NAMALWA (cell line): Measurements from ENCODE around the gene CD93.

Experiments used
- DNase-seq: peaks from one replicate; pipeline ENCODE4 v3.0.0-alpha.2; 2015; ENCODE audit warnings: low spot score

Gene CD93, protein sequence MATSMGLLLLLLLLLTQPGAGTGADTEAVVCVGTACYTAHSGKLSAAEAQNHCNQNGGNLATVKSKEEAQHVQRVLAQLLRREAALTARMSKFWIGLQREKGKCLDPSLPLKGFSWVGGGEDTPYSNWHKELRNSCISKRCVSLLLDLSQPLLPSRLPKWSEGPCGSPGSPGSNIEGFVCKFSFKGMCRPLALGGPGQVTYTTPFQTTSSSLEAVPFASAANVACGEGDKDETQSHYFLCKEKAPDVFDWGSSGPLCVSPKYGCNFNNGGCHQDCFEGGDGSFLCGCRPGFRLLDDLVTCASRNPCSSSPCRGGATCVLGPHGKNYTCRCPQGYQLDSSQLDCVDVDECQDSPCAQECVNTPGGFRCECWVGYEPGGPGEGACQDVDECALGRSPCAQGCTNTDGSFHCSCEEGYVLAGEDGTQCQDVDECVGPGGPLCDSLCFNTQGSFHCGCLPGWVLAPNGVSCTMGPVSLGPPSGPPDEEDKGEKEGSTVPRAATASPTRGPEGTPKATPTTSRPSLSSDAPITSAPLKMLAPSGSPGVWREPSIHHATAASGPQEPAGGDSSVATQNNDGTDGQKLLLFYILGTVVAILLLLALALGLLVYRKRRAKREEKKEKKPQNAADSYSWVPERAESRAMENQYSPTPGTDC

DNA sequence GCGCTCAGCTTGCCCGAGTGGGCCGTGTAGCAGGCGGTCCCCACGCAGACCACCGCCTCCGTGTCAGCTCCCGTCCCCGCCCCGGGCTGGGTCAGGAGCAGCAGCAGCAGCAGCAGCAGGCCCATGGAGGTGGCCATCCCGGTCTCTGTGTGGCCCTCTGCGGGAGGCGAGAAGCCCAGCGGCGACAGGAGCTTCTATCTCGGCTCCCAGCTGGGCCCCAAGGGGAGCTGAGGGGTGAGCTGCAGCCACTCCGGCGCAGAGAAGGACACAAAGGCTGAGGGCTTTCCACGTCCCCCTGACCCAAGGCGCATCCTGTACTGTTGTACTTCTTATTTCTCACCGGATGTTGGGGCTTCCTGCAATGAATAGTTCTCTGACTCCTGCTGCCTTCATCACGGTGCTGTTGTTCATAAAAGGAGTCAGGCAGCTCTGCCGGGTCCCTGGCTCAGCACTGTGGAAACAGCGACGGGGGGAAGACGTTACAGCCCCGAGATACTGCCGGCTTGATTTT, at the start of gene CD93:
Gene CD93, minus strand, starts transcription at position 269 of the 511 bp plus-strand sequence. Its CDS starts 132 bp downstream, at position 137.
- no peak for DNase-seq

DNA sequence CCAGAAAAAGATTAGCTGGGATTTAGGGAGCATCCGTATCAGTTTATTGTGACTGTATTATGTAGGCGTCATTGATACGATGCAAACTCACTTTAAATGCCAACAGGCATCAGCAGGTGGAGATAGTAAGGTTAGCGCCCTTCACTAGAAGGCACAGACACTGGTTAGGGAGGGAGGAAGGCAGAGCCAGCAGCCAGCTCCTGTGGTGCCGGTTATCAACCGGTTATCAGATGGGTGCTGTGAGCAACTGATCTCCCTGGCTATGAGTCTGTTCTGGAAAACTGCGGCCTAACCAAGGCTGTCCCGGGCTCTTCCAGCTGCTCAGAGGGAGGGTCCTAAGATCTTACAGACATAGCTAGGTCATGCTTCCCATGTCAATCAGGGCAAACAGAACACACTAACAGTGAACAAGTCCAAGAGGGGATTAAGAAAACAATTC, 47.5 kb upstream of the CD93 start:
- DNase-seq, result no peak

DNA sequence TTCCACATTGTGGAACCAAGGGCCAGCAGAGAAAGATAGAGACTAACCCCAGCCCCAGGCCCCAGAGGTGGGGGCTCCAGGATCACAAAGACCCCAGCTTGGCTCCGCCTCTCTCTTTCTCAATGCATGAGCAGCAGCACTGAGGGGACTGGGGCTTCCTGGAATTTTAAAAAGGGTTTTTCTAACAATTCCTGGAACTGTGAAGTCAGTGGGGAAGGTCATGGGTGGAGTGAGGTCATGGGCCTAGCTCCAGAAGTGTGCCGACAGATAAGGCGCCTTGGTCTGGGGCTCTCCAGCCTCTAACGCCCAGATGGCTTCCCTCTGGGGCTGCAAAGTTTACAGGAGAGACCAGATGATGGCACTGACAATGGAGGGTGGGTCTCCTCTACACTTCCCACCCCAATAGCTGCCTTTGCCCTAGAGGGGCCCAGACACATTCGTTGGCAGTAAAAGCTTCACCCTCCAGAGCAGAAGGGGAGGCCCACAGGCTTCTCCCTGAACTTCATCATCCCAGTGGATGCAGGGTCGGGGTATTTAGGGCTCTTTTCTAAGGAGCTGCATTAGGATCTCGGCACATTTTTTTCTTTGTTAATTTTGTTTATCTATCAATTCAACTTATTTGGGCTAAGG, 46.9 kb upstream of the CD93 start:
- DNase-seq, result no peak

DNA sequence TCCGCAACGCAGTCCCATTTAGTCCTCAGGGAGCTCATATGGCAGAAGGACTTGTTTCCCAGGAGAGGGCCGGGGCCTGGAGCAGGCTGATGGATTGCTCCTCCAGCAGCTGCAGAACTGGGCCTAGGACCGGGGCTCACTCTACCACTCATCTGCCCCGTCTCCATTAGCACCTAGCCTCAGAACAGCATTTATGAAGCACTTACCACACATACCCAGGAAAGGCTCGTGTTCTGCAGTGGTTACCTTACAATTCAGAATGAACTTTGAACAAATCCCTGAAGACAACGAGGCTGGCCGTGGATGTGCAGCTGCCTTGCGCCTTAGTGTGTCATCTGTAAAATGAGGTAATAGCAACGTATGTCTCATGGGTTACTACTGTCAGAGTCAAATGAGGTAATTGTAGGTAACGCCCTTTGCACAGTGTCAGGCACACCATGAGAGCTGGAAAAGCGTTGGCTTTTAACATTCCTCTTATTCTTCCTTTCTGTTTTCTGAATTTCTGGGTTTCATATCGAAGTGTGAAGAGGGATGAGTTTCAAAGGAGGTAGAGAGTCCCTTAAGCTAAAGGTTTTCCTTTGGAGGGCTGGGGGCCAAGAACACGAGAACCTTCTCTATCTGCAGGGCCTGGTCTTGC, 46.3 kb upstream of the CD93 start:
- no peak for DNase-seq

DNA sequence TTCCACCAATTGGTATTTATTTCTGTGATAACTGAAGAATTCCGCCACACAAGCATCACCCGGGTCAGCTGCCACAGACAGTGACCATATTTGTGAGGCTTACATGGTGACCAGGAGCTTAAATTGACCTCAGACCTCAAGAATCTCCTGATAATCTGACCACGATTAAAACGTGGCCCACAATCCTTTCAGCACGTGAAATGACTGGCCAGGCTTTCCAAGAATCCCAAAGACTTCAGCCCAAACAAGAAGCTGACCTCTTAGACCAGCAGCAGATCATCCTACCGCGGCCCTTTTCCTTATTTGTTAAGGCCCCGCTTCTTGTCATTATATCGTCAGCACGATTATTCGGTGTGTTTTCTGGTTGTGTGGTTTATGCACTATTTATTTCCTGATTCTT, 45.6 kb upstream of the CD93 start:
- no peak for DNase-seq

DNA sequence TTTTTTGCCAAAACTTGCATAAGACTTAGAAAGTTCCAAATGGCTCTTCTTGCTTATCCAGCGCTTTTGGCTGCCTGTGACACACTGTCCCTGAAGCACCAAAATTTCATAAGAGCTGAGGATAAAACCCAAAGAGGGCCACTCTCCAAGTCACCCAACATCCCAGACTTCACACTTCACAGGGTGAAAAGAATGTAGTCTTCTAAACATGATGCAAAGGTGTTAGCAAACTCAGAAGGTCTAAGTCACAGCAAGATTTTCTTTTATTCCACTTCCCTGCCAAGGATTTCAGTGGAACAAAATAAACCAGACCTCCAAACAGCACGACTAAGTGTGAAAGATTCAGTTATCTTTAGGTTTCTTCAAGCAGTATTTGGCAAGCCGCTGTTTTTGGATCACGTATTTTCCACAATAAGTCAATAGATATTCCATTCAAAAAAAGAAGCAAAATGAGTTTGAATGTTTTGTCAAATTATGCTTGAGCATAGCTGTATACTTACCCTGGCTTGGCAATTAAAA, 44.6 kb upstream of the CD93 start:
- no peak for DNase-seq

DNA sequence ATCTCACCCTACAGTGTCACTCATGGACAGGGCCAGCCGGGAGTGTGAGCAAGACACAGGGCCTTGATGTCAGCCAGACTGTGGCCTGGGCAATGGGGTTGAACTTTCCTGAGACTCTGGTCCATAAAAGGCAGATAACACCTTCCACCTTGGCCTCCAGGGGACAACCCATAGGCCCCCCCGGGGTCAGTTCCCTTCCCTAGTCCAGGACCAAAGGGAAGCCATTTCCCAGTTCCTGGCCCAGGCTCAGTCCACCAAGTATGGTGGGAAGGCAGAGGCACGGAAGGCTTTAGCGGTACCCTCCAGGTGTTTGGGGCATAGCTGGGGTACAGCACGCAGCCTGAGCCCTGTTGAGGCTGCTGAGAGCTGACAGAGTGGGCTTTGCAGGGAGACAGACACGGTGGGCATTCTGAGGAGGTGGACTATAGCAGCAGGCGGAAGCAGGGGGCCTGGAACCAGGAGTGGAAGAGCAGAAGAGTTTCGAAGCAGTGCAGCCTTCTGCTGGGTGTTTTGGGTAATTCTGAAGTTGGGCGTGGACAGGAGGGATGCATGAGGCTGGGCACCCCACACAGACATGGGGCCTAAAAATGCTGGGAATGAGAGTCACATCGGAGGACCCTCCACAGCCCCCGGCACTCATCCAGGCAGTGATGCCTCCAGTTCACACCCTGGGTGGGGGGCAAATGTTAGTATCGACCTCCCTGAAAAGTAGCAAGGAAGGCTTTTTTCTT, 43.9 kb upstream of the CD93 start:
- DNase-seq, result no peak

DNA sequence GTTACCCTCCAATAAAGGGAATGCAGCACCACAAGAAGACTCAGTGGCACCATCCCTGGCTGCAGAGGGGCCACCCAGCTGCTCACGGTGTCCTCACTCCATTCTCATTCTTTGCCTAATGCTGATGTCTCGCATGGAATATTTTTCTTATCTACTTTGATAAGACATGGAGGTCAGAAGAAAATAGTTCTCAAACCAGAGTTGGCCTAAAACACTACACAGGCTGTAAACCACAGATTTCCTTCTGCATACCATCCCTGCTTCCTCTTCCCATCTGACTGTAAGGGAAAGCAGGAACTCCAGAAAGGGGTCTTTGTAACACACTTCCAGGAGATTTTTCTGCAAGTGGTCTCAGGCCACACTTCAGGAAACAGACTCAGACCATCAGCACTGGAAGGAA, 43.1 kb upstream of the CD93 start:
- DNase-seq, result no peak

DNA sequence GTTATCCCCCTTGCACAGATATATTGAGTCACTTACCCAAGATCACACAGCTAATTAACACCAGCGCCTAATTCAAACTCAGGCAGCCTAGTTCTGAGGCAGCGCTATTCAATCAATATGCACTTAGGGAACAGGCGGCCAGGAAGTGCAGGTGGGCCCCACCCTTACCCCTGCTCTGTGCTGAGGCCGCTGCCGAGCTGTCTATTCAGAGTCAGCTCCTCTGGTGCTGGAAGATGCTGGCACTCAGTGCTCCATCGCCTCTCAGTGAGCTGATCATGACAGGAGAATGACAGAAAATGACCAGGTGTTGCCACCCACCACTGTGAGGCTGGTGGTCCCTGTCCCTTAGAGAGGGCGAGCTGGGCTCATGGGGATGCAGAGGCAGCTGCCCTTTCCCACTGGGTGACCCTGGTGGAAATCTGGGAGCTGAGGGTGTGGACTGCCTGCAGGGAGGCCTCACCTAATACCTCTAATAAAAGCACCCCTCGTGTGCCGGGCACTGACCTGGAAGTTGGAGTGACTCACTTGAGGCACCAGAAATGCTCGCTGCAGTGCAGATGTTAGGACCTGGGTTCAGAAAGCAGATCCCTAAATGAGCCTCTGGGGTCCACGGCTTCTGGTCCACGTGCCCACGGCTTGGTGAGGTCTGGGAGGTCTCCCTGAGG, 42.5 kb upstream of the CD93 start:
- DNase-seq, result no peak

DNA sequence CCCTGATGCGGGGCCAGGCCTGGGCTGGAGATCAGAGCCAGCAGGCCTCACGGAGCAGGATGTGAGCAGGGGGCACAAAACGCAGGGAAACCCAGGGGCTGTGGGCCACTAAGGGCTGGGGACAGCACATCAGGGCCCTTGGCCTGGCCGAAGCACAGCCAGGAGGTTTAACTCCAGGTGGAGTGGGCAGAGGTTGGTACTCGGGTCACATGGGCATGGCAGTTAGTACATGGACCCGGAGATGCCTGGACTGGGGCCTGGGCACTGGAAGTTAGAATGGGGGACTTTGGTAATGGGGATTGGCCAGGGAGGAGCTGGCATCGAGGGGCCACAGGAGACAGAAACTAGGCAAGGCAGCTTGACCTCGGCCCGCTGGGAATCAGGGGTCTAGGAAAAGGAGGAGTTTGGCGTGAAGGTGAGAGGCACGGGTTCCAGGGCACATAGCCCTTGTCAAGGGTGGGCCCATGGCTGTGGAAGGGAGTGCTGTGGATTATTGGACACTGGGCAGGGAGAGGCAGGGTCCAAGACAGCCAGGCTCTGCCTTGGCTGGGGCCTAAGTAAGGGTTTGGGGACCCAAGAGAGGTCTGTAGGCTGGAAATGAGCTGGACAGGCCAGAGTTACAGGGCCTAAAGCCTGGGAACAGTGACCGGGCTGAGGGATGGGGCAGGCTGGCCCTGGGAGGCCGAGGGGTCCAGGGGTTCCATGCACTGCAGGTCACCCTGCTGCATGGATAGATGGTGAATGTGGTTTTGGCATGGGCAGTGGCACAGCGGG, 41.6 kb upstream of the CD93 start:
- DNase-seq, result no peak

DNA sequence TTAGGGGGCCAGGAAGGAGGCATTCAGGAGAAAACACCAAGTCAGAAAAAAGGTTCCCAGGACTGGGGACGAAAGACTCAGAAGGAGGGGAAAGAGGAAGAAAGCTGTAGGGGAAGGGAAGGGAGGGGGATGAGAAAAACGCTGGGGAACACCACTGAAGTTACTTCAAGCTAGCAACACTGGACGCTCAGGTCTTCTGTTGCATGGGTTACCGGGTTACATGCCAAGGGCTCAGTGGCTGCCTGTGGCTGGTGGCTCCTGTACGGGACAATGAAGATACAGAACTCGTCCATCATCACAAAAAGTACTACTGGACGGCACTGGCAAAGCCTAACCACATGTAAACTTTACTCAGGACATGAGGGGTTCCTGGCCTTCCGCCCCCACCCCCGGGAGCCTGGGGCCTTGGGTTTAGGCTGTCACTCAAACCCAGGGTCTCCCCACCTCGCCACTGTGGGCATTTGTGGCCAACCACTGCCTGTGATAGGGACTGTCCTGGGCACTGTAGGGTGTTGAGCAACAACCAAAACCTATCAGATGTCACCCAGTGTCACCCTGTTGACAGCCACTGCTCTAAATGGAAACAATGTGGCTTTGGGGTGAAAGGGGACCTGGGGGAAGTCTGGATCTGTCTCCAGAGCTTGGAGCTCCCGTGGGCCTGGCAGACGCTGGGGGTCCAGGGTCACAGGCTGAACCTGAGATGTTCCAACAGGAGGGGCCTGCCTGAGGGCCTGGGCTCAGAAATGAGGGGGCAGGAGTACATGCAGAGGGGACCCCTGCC, 40.3 kb upstream of the CD93 start:
- DNase-seq, result no peak

DNA sequence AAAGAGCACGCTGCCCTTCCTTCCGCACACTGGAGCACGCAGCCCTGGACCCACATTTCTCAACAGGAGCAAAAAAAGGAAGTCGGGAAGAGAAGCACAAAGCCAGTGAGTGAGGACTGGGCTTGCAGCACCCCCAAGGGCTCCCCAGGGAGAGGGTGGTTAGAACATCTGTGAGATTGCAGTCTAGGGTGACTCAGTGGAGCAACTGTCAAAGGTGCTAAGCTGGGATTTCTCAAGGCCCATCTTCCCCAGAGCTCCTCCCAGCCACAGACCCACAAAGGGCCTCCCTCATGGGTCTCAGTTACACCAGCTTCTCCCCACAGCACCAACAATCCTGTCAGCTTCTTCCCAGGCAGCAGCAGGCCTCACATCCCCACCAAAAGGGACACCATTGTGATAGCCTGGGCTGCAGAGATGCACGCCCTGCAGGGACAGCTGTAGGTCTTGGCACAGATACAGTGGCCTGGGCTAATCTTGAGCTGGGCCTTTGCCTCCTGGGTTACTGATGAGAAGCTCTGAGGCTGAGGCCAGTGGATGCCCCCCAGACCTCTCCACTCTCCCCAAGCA, 39.6 kb upstream of the CD93 start:
- DNase-seq, result peak; percentile 84

DNA sequence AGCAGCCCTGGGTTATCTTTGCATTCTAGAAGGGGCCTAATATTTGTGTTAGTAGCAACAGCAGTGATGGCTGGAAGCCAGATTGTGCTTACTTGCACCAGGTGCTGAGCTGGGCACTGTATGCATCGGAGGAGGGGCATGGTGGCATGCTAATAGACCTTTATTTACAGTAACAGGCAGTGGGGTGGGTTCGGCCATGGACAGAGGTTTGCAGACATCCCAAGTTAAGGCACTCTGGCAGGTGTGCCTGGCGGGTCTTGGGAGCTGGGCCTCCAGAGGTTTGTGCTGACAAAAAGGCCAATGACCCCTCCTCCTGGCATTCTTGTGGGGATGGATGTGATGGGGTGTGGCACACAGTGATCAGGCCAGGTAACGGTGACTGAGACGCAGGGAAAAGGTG, 39.0 kb upstream of the CD93 start:
- DNase-seq, result peak; percentile 74

DNA sequence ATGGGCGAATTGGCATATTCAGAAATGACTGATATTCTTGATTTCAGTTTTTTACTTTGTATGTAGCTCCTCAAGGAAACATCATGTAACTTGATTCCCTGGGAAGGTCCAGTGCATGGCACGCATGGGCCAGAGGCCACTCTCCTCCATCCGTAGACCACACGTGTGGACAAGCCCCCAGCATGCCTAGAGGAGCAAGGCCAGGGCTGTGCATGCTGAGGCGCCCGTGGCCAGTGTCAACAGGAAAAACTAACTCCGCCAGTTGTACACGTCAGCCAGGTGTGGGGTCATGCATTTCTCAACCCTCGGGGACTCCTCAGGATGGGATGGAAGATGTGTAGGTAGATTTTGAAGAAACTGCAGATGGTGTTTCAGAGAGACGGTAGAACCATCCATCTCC, 37.8 kb upstream of the CD93 start:
- DNase-seq, result no peak

DNA sequence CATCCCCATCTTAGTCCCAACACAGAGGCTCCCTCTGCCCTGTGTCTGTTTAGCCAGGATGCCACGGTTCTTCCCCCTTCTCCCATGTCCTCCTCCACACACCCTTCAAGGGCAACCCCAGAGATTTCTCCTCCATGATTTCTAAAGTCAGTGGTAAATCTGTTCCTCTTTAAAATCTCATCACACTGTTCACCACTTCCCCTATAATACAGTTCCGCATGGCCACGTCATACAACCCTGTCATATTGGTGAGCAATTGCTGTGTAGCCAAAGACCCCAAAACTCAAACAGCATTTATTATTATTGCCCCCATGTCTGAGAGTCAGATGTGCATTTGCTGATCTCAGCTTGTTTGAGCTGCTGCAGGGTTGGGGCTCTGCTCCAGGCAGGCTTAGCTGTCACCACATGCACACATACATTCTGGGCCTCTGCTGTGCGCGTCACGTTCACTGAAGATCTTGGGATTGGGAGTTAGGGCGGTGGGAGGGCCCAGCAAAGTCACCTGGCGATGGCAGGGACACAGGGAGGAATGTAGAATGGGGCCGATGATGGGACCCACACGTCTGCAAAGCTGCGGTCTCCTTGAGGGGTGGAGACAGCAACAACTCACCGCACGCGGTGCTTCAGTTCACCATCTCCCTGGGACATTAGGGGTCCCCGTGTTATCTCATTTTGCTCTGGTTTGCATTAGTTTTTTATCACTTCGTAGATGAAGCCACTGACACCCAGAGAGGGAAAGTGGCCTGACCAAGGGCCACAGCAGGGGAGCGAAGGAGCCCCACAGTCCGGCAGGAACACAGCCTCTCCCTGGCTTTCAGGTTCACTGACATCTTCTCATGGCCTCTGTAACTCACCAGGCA, 36.9 kb upstream of the CD93 start:
- DNase-seq, result no peak

DNA sequence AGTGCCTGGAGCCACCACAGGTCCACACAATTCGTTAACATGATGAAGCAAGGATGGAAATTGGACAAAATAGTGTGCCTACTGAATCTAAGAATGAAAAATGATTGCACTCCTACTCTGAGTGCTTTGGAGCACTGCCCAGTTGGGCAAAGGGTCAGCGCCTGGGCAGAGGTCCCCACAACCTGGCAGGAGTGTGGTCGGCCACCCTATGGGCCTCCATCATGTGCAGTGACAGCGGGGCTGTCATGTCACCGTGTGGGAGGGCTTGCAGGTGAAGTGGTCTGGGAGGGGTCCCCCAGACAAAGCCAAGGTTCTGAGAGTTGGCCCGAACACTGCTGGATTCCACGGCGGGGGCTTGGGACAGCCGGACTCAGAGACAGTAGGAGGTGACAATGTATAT, 36.2 kb upstream of the CD93 start:
- DNase-seq, result no peak

DNA sequence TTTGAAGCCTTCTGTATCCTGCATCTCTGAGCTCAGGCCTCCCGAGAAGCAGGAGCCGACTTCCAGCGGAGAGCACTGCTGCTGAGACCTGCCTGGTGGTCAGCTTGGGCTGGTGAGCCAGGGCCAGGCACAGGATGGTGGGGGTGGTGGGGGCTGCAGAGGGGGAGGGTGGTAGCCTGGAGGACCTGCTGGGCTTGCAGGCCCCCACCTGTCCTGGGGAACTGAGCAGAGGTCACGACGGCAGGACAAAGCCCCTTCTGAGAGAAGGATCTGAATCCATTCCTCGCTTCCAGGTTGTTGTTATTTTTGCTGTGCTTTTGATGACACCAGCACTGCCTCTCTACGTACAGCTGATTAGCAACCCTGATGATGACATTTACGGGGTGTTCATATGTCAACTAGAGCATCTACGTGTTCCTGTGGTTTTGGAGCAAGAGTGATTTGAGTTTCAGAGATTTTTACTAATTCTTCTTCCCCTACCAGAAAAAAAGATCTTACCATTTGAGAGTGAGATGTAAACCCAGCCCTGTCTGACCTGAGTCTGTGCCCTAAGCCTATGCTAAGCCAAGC, 35.7 kb upstream of the CD93 start:
- DNase-seq, result no peak
